Endothelial cell of umbilical vein (primary cell): ENCODE data around the gene CCER1. TPM values are rescaled to one million over a fixed set of nuclear protein-coding genes. Genes with fewer than 3 reads are reported as not detected.

Experiments used
- BruUV-seq: library from RNA; stranded (reverse); fragments of 400-500 nt; replicated peaks from 2 replicates; lab custom pipeline; 2021; lab: Mats Ljungman, UMichigan
- CTCF ChIA-PET: fragments of 300-600, 350-600 bp; sonication (Branson Sonifier 250); formaldehyde crosslinking; loops from one replicate; lab custom pipeline; 2021; ENCODE audit warnings: antibody characterized with exemption, inconsistent platforms; lab: Charles Lee
- POLR2A ChIA-PET: fragments of 300-600, 350-600 bp; sonication (Branson Sonifier 250); formaldehyde crosslinking; loops from one replicate; lab custom pipeline; 2021; ENCODE audit warnings: antibody characterized with exemption, inconsistent platforms; lab: Charles Lee
- DNase-seq: peaks from one replicate; pipeline ENCODE4 v3.0.0-alpha.2; 2011; ENCODE audit warnings: low read depth, low spot score
- FAIRE-seq: peaks from 2 replicates; lab custom pipeline; 2011; peaks lifted over from hg19 to GRCh38; lab: Jason Lieb, UNC
- H2AFZ ChIP-seq: 2 replicates; pipeline ENCODE4 v1.6.0; 2012; ENCODE audit warnings: low read depth, low read length, control low read depth, inconsistent platforms
- H3K27ac ChIP-seq: 2 replicates; pipeline ENCODE4 v1.5.1; 2011; ENCODE audit warnings: low read depth, mild to moderate bottlenecking, control low read depth, low read length, moderate library complexity; ENCODE audit not compliant: insufficient read depth
- H3K27me3 ChIP-seq, 2 experiments: 2 replicates each; pipeline versions ENCODE4 v1.6.0 to v1.6.1; 2011; ENCODE audit warnings: low read length in 2 of 2, mixed read lengths in 1 of 2; ENCODE audit not compliant: control insufficient read depth in 2 of 2, insufficient read depth in 2 of 2
- H3K36me3 ChIP-seq, 2 experiments: 2 replicates in 1 of 2; 3 replicates in 1 of 2; pipeline ENCODE4 v1.5.1; 2011; ENCODE audit warnings: low read length in 2 of 2, mild to moderate bottlenecking in 1 of 2, moderate library complexity in 1 of 2; ENCODE audit not compliant: control insufficient read depth in 2 of 2, insufficient read depth in 2 of 2; ENCODE audit errors: extremely low read depth in 1 of 2
- H3K4me1 ChIP-seq: 3 replicates; pipeline ENCODE4 v1.5.1; 2011; ENCODE audit warnings: mild to moderate bottlenecking, low read length; ENCODE audit not compliant: control insufficient read depth, insufficient read depth; ENCODE audit errors: extremely low read depth
- H3K4me2 ChIP-seq: 2 replicates; pipeline ENCODE4 v1.6.1; 2011; ENCODE audit warnings: low read length, control low read depth, mixed read lengths; ENCODE audit not compliant: insufficient read depth
- H3K4me3 ChIP-seq, 3 experiments: fragments of 200-600 bp in 1 of 3; sonication (generic), shearing (Covaris generic) in 1 of 3; replicated peaks in 1 of 3; 2 replicates each; pipeline ENCODE4 v1.5.1; 2011 to 2016; ENCODE audit warnings: control low read depth in 3 of 3, low read length in 3 of 3, mild to moderate bottlenecking in 2 of 3, inconsistent platforms in 1 of 3, low read depth in 1 of 3, moderate library complexity in 1 of 3; ENCODE audit not compliant: insufficient read depth in 1 of 3
- H3K79me2 ChIP-seq: 2 replicates; pipeline ENCODE4 v1.6.0; 2012; ENCODE audit warnings: low read length, inconsistent platforms; ENCODE audit not compliant: control insufficient read depth, insufficient read depth
- H3K9ac ChIP-seq: replicated peaks from 2 replicates; pipeline ENCODE3; 2011; ENCODE audit warnings: low read length, control low read depth; ENCODE audit not compliant: insufficient read depth; ENCODE audit errors: extremely low read depth
- H3K9me1 ChIP-seq: replicated peaks from 3 replicates; pipeline ENCODE4 v1.6.0; 2011; ENCODE audit warnings: mild to moderate bottlenecking, low read length; ENCODE audit not compliant: control insufficient read depth, insufficient read depth; ENCODE audit errors: extremely low read depth
- H3K9me3 ChIP-seq: replicated peaks from 2 replicates; pipeline ENCODE4 v1.5.1; 2012; ENCODE audit warnings: low read length, inconsistent platforms; ENCODE audit not compliant: control insufficient read depth, insufficient read depth
- H4K20me1 ChIP-seq: replicated peaks from 2 replicates; pipeline ENCODE3; 2011; ENCODE audit warnings: mild to moderate bottlenecking, low read length; ENCODE audit not compliant: control insufficient read depth, insufficient read depth; ENCODE audit errors: extremely low read depth
- EZH2 ChIP-seq: IDR thresholded peaks from 2 replicates; pipeline ENCODE4 v1.6.1; 2012; ENCODE audit warnings: borderline replicate concordance, low read depth, mild to moderate bottlenecking, moderate library complexity, low read length, inconsistent platforms; ENCODE audit not compliant: severe bottlenecking
- FOS ChIP-seq: IDR thresholded peaks from 2 replicates; pipeline ENCODE4 v1.6.1; 2011; ENCODE audit warnings: mild to moderate bottlenecking, low read length, moderate library complexity, borderline replicate concordance; ENCODE audit not compliant: insufficient read depth
- GATA2 ChIP-seq: IDR thresholded peaks from 2 replicates; pipeline ENCODE4 v1.7.0; 2011; ENCODE audit warnings: low read depth, mild to moderate bottlenecking, moderate library complexity, mixed read lengths, low read length; ENCODE audit not compliant: insufficient read length, insufficient read depth
- JUN ChIP-seq: IDR thresholded peaks from 2 replicates; pipeline ENCODE4 v1.6.1; 2011; ENCODE audit warnings: borderline replicate concordance, low read depth; ENCODE audit not compliant: insufficient read length, insufficient read depth
- MYC ChIP-seq: IDR thresholded peaks from one replicate; pipeline ENCODE4 v1.6.1; 2011; ENCODE audit warnings: mild to moderate bottlenecking, low read depth, low read length
- POLR2A ChIP-seq: IDR thresholded peaks from 2 replicates; pipeline ENCODE4 v1.6.1; 2012; ENCODE audit warnings: low read depth, mild to moderate bottlenecking, control low read depth, low read length
- POLR2AphosphoS5 ChIP-seq: IDR thresholded peaks from 2 replicates; pipeline ENCODE4 v1.6.1; 2012; ENCODE audit warnings: low read depth, mild to moderate bottlenecking, control low read depth, low read length, moderate library complexity; ENCODE audit not compliant: insufficient read depth
- dilution Hi-C: fragments of 300-500 bp; cut with MboI; formaldehyde crosslinking; loops from one replicate; pipeline ENCODE4 v1.15.0; 2019; ENCODE audit warnings: low sequenced_read_pairs; ENCODE audit not compliant: extremely low pct_ligation_motif_present
- intact Hi-C: fragments of 100-400 bp; cut with micrococcal nuclease; formaldehyde crosslinking; loops from one replicate; pipeline ENCODE4 v1.10.0; 2022
- polyA plus RNA-seq, 4 experiments: library from polyadenylated mRNA; depleted of rRNA in 3 of 4; stranded (reverse) in 3 of 4; unstranded in 1 of 4; fragments of >200 nt; gene quantifications; 2 replicates each; pipeline versions ENCODE4 v1.2.1 to v1.2.3, GENCODE V29; 2011 to 2012; ENCODE audit warnings: missing spikeins in 1 of 4
- total RNA-seq: library from RNA; stranded (reverse); gene quantifications from 2 replicates; pipeline ENCODE4 v1.2.3, GENCODE V29; 2021
- TF ChIP-seq, protein P1 (sequence below), 2 donors: IDR thresholded peaks; 1 replicate in 1 of 2; 2 replicates in 1 of 2; pipeline ENCODE4 v1.5.1; 2011; ENCODE audit warnings: low read length in 2 of 2, mild to moderate bottlenecking in 2 of 2, moderate library complexity in 2 of 2, control low read depth in 1 of 2, inconsistent platforms in 1 of 2, low read depth in 1 of 2; ENCODE audit not compliant: insufficient read depth in 1 of 2; ENCODE audit errors: extremely low read depth in 1 of 2
- TF ChIP-seq, protein P2 (sequence below): IDR thresholded peaks from 2 replicates; pipeline ENCODE4 v1.6.1; 2011; ENCODE audit not compliant: insufficient read depth, insufficient read length

The CCER1 gene
- total and polyA plus RNA-seq, 2 donors (not counting 3 experiments of a cell fraction or from before 2014, with no cell fraction given), result not detected

DNA sequence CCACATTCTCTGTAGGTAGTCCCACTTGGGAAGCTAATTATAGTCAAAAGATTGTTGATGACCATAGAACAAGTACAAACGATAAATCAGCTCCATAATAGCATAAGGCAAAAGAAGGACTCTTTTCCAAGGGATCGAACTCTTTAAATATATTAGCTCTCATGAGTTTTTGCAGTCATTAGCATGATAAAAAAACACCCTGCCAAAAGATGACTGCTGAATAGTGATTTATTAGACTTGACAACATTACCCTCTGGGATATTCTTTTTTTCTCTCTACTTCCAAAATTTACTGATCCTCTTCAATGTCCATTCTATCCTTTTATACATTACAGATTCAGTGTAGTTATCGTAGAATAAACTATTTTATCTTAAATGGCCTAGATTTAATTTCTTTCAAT lies 35.6 kb upstream of the CCER1 start:
- BruUV-seq, result no TSS peak
- no peak for TF ChIP-seq FOS
- TF ChIP-seq GATA2, result no peak
- no peak for TF ChIP-seq MYC
- no peak for TF ChIP-seq EZH2
- TF ChIP-seq, protein P1, sequence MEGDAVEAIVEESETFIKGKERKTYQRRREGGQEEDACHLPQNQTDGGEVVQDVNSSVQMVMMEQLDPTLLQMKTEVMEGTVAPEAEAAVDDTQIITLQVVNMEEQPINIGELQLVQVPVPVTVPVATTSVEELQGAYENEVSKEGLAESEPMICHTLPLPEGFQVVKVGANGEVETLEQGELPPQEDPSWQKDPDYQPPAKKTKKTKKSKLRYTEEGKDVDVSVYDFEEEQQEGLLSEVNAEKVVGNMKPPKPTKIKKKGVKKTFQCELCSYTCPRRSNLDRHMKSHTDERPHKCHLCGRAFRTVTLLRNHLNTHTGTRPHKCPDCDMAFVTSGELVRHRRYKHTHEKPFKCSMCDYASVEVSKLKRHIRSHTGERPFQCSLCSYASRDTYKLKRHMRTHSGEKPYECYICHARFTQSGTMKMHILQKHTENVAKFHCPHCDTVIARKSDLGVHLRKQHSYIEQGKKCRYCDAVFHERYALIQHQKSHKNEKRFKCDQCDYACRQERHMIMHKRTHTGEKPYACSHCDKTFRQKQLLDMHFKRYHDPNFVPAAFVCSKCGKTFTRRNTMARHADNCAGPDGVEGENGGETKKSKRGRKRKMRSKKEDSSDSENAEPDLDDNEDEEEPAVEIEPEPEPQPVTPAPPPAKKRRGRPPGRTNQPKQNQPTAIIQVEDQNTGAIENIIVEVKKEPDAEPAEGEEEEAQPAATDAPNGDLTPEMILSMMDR (IDR thresholded peaks at IDR 0.05; ENCODE audit: extremely low read depth in 1 of 2, insufficient read depth in 1 of 2, low read depth in 1 of 2, low read length in 2 of 2), result no peak
- TF ChIP-seq, protein P2, sequence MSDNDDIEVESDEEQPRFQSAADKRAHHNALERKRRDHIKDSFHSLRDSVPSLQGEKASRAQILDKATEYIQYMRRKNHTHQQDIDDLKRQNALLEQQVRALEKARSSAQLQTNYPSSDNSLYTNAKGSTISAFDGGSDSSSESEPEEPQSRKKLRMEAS, result no peak
- TF ChIP-seq POLR2A, result no peak
- no peak for TF ChIP-seq POLR2AphosphoS5
- no peak for TF ChIP-seq JUN
- no peaks in the 10 kb centered on the region for H4K20me1 ChIP-seq
- no peak overlapping the region for H3K27ac ChIP-seq
- no peak overlapping the region for H2AFZ ChIP-seq
- no peaks in the 10 kb centered on the region for H3K27me3 ChIP-seq
- no peaks in the 10 kb centered on the region for H3K9me1 ChIP-seq
- intact Hi-C loops (no loop called here), dilution Hi-C loops (no loop called here)
- ChIA-PET CTCF (no interaction called here), POLR2A (no interaction called here)
- DNase-seq (no peak), FAIRE-seq (no peak)
- H3K36me3 ChIP-seq, result no peaks in the 10 kb centered on the region
- H3K4me1 ChIP-seq, result no peaks in the 10 kb centered on the region
- no peaks in the 10 kb centered on the region for H3K9me3 ChIP-seq
- H3K4me2 ChIP-seq, result no peak overlapping the region
- H3K79me2 ChIP-seq, result no peaks in the 10 kb centered on the region
- H3K4me3 ChIP-seq, result no peak overlapping the region
- H3K9ac ChIP-seq, result no peak overlapping the region
